SKM-1 treated with dmso at 0.1 percent for 144 hours (cell line): ENCODE measurements around the gene TRIM45.
"Not testable (repeated sequence)": the region's sequence is repeated elsewhere in the genome, so short reads cannot be mapped to it uniquely, and the experiment has no call there.

Experiments
- DNase-seq: peaks from one replicate; lab custom pipeline; 2025; ENCODE audit not compliant: unreplicated experiment; lab: John Stamatoyannopoulos, UW

Gene TRIM45

GRCh38 chr1:117135329-117135728 is 13.8 kb upstream of the TRIM45 start:
- no peak for DNase-seq

- no peak for DNase-seq
Measured at GRCh38 chr1:117130526-117130925, 9.0 kb upstream of the TRIM45 start.

- peak; percentile 38 for DNase-seq
Measured at GRCh38 chr1:117128323-117129079, 7.0 kb upstream of the TRIM45 start.

- no peak for DNase-seq
Measured at GRCh38 chr1:117127795-117128194, 6.2 kb upstream of the TRIM45 start.

GRCh38 chr1:117124661-117125060 is 3.1 kb upstream of the TRIM45 start:
- DNase-seq = no peak

GRCh38 chr1:117123274-117123673 is 1.7 kb upstream of the TRIM45 start:
- no peak for DNase-seq

- no peak for DNase-seq
Measured at GRCh38 chr1:117122330-117123025, 929 bp upstream of the TRIM45 start.

- DNase-seq = no peak
Measured at GRCh38 chr1:117120774-117121588, 568 bp downstream of the TRIM45 start.

GRCh38 chr1:117119144-117119543 is 2.4 kb downstream of the TRIM45 start:
- not testable (repeated sequence) for DNase-seq

- DNase-seq = no peak
Measured at GRCh38 chr1:117118137-117118536, 3.4 kb downstream of the TRIM45 start.

GRCh38 chr1:117117697-117118096 is 3.9 kb downstream of the TRIM45 start:
- no peak for DNase-seq

- no peak for DNase-seq
Measured at GRCh38 chr1:117116784-117117130, 4.8 kb downstream of the TRIM45 start.

GRCh38 chr1:117116090-117116783 is 5.3 kb downstream of the TRIM45 start:
- DNase-seq = no peak

GRCh38 chr1:117114877-117115276 is 6.7 kb downstream of the TRIM45 start:
- DNase-seq = no peak

GRCh38 chr1:117113199-117113598 is 8.3 kb downstream of the TRIM45 start:
- no peak for DNase-seq

GRCh38 chr1:117112047-117112717 is 9.4 kb downstream of the TRIM45 start:
- DNase-seq = no peak

- no peak for DNase-seq
Measured at GRCh38 chr1:117110774-117111173, 10.8 kb downstream of the TRIM45 start.

- no peak for DNase-seq
Measured at GRCh38 chr1:117107364-117107763, 14.2 kb downstream of the TRIM45 start.

GRCh38 chr1:117106478-117106877 is 15.1 kb downstream of the TRIM45 start:
- no peak for DNase-seq

GRCh38 chr1:117105722-117106121 is 15.8 kb downstream of the TRIM45 start:
- DNase-seq = no peak

- DNase-seq = no peak
Measured at GRCh38 chr1:117104986-117105385, 16.6 kb downstream of the TRIM45 start.
